ENCODE data around the gene VENTX. TPM values are rescaled to one million over a fixed set of nuclear protein-coding genes. Genes with fewer than 3 reads are reported as not detected.

VENTX gene
- total RNA-seq, 2 donors from 2014 or later = 0.44 to 0.63 TPM

MicroRNAs encoded within 50 kb of the gene (microRNA counts, 767-probe panel; counts per million panel counts)
- 0 to 31.0 counts per million in 2 donors for microRNA hsa-miR-202-3p

Small RNAs within 50 kb of the gene (microRNA-seq; reads per million reads assigned to microRNA genes)
- 5.7 to 8.5 reads per million in 2 donors for gene MIR202 (ENCODE audit: borderline number of aligned reads in 2 of 2, borderline replicate concordance in 1 of 2)

Other genes starting within 250 kb of the VENTX start
- under 1 TPM; 0.11 to 0.51 TPM for gene ADGRA1, start 149.9 kb upstream of the VENTX start, total RNA-seq
- 1 to 10 TPM in 1 of 2 donors, under 1 TPM in 1; 0.59 to 1.8 TPM for gene KNDC1, start 77.6 kb upstream of the VENTX start, total RNA-seq
- gene UTF1, start 7.6 kb upstream of the VENTX start, total RNA-seq = not detected
- gene ADAM8, start 39.0 kb downstream of the VENTX start, total RNA-seq = 1 to 10 TPM in 1 of 2 donors, under 1 TPM in 1; 0.82 to 1.5 TPM
- gene TUBGCP2, start 71.0 kb downstream of the VENTX start, total RNA-seq = 10 to 100 TPM; 22.1 to 30.4 TPM
- gene ZNF511, start 71.1 kb downstream of the VENTX start, total RNA-seq = 10 to 100 TPM; 28.1 to 31.9 TPM
- gene CALY, start 99.0 kb downstream of the VENTX start, total RNA-seq = under 1 TPM in 1 of 2 donors, not detected in 1; 0.98 TPM
- not detected for gene PRAP1, start 109.5 kb downstream of the VENTX start, total RNA-seq
- 10 to 100 TPM in 1 of 2 donors, 1 to 10 TPM in 1; 9.8 to 32.6 TPM for gene FUOM, start 120.2 kb downstream of the VENTX start, total RNA-seq
- gene ECHS1, start 135.5 kb downstream of the VENTX start, total RNA-seq = 100 to 1,000 TPM in 1 of 2 donors, 10 to 100 TPM in 1; 89.8 to 146 TPM
- 1 to 10 TPM; 2.4 to 3.5 TPM for gene PAOX, start 141.4 kb downstream of the VENTX start, total RNA-seq
- 10 to 100 TPM in 1 of 2 donors, 1 to 10 TPM in 1; 9.9 to 15.1 TPM for gene MTG1, start 156.3 kb downstream of the VENTX start, total RNA-seq
- not detected for gene SPRN, start 186.8 kb downstream of the VENTX start, total RNA-seq
- under 1 TPM; 0.22 to 0.24 TPM for gene SCART1, start 216.1 kb downstream of the VENTX start, total RNA-seq

All from right atrium auricular region (tissue), 2 donors.